ENCODE measurements around the gene ASXL2. TPM values are rescaled to one million over a fixed set of nuclear protein-coding genes. Genes with fewer than 3 reads are reported as not detected.
A peak's percentile ranks its signal among the peaks of the same experiment; 100 is the strongest.

ASXL2 gene
- total RNA-seq, 1 donor = 22.0 TPM

DNA sequence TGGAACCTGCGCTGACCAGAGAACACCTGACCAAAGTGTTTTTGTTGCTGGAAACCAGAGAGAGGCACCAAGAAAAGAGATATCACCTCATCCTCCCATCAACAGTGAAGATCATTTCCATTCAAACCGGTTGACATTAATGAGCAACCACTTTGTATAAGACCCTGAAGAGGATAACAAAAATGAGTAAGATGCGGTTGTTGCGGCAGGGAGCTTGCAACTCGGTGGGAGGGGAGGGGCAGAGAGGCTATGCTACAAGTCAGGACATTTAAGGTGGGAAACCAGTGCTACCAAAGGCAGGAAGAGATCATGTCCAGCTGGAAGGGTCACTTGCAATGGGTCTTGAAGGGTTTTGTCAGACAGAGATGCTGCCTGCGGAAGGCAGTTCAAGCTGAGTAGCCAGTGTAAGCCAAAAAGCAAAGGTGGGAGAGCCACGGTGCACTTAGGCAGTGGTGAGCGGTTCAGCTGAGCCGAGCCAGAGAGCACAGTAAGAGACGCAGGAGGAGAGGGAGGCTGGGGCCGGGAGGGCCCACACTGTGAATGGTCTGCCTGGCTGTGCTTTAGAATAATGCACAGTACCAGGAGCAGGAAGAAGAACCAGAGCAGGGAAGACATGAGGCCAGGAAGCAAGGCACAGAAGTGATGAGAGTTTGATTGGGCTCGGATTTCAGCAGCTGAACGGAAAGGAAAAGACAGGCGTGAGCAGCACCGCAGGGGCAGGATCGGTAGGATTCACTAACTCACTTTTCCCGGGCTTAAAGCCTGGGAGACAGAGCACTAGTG, 180.5 kb downstream of the ASXL2 start:
- no peak for DNase-seq (ENCODE audit: low read depth)
- TF ChIP-seq, protein P1, sequence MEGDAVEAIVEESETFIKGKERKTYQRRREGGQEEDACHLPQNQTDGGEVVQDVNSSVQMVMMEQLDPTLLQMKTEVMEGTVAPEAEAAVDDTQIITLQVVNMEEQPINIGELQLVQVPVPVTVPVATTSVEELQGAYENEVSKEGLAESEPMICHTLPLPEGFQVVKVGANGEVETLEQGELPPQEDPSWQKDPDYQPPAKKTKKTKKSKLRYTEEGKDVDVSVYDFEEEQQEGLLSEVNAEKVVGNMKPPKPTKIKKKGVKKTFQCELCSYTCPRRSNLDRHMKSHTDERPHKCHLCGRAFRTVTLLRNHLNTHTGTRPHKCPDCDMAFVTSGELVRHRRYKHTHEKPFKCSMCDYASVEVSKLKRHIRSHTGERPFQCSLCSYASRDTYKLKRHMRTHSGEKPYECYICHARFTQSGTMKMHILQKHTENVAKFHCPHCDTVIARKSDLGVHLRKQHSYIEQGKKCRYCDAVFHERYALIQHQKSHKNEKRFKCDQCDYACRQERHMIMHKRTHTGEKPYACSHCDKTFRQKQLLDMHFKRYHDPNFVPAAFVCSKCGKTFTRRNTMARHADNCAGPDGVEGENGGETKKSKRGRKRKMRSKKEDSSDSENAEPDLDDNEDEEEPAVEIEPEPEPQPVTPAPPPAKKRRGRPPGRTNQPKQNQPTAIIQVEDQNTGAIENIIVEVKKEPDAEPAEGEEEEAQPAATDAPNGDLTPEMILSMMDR (IDR thresholded peaks at IDR 0.05; ENCODE audit: insufficient read depth, low read length) = no peak
- H3K4me3 ChIP-seq (ENCODE audit: low read depth, low read length) = no peak overlapping the region

DNA sequence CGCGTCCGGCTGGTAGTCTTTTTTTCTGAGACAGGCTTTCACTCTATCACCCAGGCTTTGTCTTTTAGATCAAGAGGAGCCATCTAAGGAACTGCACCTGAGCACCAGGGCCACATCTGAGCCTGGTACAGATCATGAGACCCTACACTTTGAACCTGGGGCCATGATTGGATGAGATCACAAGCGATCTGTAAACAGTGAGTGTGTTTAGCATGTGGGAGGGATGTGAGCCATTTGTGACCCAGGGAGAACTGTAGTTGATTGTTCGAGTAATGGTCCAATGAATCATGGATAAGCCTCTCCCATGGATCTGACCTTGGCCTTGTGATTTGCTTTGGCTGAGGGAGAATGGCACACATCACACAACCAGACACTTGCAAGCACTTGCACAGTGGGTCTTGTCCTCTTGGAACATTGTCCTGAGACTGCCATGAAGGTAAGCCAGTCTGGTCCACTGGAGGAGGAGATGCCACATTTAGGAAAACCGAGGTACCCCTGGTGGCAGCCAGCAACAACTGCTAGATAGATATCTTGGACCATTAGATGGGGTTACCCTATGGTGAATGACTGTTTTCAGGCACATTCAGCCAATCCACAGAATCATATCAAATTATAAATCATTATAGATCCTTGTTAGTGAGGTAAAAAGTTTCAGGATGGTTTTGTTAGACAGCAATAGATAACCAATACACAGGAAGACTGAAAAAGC, 185.4 kb downstream of the ASXL2 start:
- DNase-seq (ENCODE audit: low read depth) = no peak
- H3K4me3 ChIP-seq (ENCODE audit: low read depth, low read length) = no peak overlapping the region
- TF ChIP-seq, protein P1 (IDR thresholded peaks at IDR 0.05; ENCODE audit: insufficient read depth, low read length) = no peak

DNA sequence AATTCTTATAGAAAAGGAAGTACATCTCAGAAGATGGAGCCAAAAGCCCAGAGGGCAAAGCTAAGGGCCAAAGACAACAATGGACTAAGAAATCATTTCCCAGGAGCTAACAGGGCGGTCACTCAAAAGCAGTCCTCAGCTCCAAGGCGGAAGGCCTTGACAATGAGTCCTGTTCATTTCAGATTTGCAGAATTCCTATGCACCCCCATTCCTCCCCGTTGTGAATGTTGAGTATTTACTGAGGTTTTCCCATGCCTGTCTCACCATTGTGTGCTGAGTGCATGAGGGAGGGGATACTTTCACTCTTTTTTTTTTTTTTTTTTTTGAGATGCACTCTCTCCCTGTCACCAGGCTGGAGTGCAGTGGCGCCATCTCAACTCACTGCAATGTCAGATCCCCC, 186.1 kb downstream of the ASXL2 start:
- H3K4me3 ChIP-seq (ENCODE audit: low read depth, low read length) = no peak overlapping the region
- TF ChIP-seq, protein P1 (IDR thresholded peaks at IDR 0.05; ENCODE audit: insufficient read depth, low read length) = no peak
- peak; percentile 55 for DNase-seq (ENCODE audit: low read depth)

DNA sequence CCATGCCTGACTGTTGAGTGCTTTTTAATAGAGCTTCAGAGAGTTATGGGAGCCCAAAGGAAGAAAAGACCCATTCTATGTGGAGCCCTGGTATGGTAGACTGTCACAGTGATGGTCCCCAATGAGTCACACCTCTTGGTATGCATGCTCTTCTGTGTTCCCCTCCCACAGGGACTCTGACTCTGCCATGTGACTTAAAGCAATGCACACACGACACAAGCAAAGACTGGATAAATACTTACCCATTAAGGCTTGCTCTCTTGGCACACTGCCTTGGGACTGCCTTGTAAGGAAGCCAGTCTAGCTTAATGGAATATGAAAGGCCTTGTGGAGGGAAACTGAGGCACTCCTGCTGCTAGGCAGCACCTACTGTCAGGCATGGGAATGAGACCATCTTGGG, 188.2 kb downstream of the ASXL2 start:
- H3K4me3 ChIP-seq (ENCODE audit: low read depth, low read length) = no peak overlapping the region
- TF ChIP-seq, protein P1 (IDR thresholded peaks at IDR 0.05; ENCODE audit: insufficient read depth, low read length) = no peak
- no peak for DNase-seq (ENCODE audit: low read depth)

DNA sequence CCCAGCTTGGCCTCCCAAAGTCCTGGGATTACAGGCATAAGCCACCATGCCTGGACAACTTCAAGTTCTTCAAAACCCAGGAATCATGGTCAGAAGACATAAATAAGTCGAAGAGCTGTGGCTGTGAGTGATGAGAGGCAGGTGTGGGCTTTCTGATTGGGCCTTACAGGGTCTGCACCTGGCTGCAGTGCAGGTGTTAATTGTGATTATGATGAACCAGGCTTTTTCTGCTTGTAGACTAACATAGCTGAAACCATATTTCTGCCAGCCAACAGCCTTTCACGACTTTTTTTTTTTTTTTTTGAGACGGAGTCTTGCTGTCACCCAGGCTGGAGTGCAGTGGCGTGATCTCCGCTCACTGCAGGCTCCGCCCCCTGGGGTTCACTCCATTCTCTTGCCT, 190.1 kb downstream of the ASXL2 start:
- no peak overlapping the region for H3K4me3 ChIP-seq (ENCODE audit: low read depth, low read length)
- TF ChIP-seq, protein P1 (IDR thresholded peaks at IDR 0.05; ENCODE audit: insufficient read depth, low read length) = no peak
- DNase-seq (ENCODE audit: low read depth) = no peak

DNA sequence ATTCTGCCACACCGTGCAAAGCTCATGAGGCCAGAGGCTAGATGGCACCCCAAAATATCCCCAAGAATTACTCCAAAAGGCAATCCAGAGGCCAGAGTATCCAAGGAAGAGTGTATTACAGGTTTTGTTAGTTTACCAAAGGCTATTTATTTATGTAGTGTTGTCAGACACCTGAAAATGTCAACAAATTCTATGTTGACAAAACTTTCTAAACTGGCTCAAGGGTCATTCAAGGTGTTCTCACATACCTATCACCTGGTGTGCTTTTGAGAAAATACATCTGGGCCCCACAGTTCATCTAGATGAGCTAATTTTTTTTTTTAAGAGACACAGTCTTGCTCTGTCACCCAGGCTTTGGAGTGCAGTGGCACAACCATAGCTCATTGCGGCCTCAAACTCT, 192.5 kb downstream of the ASXL2 start:
- TF ChIP-seq, protein P1 (IDR thresholded peaks at IDR 0.05; ENCODE audit: insufficient read depth, low read length) = no peak
- no peak overlapping the region for H3K4me3 ChIP-seq (ENCODE audit: low read depth, low read length)
- no peak for DNase-seq (ENCODE audit: low read depth)
